NCI-H2171 (cell line): ENCODE data around the gene NUDCD3.

Experiments
- DNase-seq: peaks from one replicate; lab custom pipeline; 2025; lab: John Stamatoyannopoulos, UW

The NUDCD3 gene

GRCh38 chr7:44398953-44399574, 91.4 kb downstream of the NUDCD3 start:
- DNase-seq, result peak; percentile 94

DNA sequence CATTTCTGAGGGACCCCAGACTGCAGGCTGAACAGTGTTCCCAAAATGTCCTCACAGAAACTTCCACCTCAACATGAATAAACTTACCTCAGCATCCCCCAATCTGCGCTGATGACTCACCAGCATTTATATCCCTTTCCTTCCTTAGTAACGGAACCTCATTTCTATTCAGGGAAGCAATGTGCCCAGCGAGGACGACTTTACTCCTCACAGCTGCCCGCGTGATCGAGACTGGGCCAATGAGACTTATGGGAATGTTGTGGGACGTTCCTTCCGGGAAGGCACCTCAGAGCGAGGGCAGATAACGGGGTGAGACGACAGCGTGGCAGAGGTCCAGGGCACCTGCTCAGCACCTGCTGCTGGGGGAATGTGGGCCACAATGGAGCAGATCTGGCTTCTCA, 91.9 kb downstream of the NUDCD3 start:
- DNase-seq, result peak; percentile 39

DNA sequence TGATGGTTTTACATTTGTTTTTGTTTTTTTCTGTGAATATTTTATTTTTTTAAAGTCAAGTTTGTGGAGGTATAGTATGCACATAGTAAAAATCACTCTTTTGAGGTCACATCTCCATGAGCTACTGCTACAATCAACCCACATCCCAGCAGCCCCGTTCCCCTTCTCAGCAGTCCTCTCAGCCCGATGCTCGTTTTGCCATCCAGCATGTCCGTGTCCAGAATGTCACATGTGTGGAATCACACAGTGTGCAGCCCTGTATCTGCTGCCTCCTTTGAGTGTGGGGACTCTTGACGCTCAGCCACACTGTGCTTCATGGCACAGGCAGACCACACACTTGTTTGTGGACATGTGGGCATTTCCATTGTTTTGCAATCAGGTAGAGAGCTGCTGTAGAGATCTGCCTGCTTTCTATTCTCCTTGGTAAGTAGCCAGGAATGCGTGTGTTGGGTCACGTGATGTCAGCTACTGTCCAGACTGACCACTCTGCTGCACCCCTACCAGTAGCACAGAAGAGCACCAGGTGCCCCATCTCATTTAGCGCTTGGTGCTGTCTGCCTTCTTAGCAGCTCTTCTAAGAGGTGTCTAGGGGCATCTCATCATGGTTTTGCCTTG, 93.4 kb downstream of the NUDCD3 start:
- no peak for DNase-seq

DNA sequence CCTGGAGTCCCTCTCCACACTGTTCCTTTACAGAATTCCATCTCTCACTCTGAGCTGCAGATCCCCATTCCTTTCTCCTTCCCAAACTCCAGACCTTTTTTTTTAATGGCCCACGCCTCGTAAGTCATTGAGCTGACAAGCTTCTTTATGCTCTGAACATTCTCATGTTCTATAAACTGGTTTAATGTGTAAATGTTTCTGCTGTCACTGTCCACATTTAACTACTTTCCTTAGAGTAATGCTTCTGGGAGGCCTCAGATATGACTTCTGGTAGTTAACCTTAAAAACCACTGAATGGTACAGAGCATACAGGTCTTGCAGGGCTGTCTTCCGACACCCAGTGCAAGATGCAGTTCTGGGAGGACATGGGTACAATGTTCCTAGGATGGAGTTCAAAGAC, 94.0 kb downstream of the NUDCD3 start:
- DNase-seq, result no peak

DNA sequence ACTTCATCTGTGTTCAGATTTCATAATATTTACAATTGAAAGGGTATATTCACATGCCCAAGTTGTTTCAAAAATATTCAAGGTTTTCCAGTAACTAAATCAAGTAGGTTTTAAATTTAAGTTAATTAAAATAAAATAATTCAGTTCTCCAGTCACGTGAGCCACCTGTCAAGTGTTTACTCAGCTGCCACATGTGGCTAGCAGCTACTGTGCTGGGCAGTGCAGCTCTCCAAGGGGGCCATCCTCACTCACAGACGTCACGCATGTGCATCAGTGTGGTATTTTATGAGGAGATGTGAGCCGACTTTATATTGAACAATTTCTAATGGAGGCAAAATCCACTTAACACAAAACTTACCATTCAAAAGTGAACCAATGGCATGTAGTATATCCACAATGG, 95.4 kb downstream of the NUDCD3 start:
- no peak for DNase-seq

GRCh38 chr7:44394636-44395035, 95.8 kb downstream of the NUDCD3 start:
- DNase-seq, result no peak

DNA sequence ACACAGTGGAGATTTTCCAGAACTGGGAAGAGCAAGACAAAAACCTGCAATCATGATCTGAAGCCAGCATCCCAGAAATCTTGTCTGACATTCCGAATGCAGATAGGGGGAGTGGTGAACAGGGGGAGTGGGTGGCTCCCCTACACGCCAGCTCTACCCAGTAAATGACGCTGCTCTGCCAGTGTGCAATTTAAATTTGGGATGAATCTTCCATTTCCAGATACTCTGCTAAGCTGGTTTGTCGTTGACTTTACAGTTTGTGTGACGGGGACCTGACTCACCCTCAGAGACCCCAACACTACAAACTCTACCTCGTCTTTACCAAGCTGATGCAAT, 96.4 kb downstream of the NUDCD3 start:
- DNase-seq, result no peak

- DNase-seq, result no peak
Measured at GRCh38 chr7:44393238-44394111, 97.0 kb downstream of the NUDCD3 start.

- no peak for DNase-seq
Measured at GRCh38 chr7:44392618-44393010, 97.8 kb downstream of the NUDCD3 start.

DNA sequence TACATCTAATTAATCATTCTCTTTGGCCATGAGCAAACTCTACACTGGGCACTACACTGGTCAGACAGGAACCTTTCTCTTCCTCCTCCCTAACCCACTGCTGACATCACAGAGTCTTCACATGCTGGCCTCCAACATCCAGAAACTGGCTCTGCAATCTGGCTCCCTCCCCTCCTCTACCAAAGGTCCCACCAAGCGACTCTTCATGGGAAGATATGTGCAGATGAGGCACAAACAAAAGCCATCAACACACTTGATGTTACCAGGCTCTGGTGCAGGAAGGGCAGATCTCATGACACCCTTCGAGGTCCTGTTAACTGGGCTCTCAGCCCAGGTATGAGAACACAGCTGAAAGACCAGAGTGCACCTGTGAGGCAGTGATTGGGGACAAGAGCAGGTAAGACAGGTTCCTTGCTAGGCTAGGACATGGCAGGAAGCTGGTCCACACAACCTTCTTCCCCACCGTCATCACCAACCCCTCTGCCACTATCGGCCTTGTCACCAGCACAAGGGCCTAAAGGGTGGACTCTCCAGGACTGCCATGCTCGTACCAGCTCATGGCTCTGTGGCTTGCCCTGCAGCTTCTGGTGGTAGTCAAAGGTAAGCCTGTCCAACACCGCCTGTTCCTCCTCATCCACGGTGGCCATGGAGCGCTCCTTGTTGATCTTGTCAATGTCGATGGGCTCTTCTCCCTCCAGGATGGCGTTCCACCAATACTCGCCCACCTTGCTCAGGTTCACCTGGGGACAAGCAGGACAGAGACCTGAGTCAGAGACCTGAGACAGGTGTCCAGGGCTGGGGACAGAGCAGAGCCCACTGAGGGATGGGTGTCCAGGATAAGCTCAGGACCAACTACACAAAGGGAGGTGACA, 98.5 kb downstream of the NUDCD3 start:
- no peak for DNase-seq

DNA sequence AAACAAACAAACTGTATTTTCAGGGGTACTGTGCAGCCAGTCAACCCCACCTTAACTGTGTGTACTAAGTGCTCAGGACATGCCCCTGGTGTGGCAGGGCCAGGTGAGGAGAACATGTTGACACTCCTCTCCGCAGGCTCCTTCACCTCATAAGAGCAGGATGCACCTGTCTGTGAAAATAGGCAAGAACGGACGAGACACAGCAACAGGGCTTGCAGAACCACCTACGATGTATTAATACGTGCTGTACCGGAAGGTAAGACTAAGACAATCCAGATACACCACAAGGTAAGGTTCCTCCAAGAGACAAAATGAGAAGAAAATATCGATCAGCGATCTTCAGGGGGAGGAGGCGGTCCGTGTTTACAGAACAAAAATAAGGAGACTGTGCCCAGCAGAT, 99.3 kb downstream of the NUDCD3 start:
- DNase-seq, result no peak

GRCh38 chr7:44390701-44391100, 99.8 kb downstream of the NUDCD3 start:
- no peak for DNase-seq

- DNase-seq, result no peak
Measured at GRCh38 chr7:44388089-44388970, 102.1 kb downstream of the NUDCD3 start.

- no peak for DNase-seq
Measured at GRCh38 chr7:44387389-44387788, 103.1 kb downstream of the NUDCD3 start.

GRCh38 chr7:44386139-44386913, 104.1 kb downstream of the NUDCD3 start:
- no peak for DNase-seq

GRCh38 chr7:44385434-44386138, 104.9 kb downstream of the NUDCD3 start:
- no peak for DNase-seq

GRCh38 chr7:44384586-44385433, 105.6 kb downstream of the NUDCD3 start:
- no peak for DNase-seq

- DNase-seq, result no peak
Measured at GRCh38 chr7:44383566-44383965, 106.9 kb downstream of the NUDCD3 start.
